GM19324 (cell line): ENCODE data around the gene SCYL1.
"Not testable (repeated sequence)": the region's sequence is repeated elsewhere in the genome, so short reads cannot be mapped to it uniquely, and the experiment has no call there.

Experiments used
- ATAC-seq: cut with Tn5 transposase; IDR thresholded peaks from one replicate; pipeline ENCODE4 v1.9.1; 2021; ENCODE audit warnings: mild to moderate bottlenecking, moderate library complexity; ENCODE audit not compliant: unreplicated experiment, low FRiP score

The SCYL1 gene

DNA sequence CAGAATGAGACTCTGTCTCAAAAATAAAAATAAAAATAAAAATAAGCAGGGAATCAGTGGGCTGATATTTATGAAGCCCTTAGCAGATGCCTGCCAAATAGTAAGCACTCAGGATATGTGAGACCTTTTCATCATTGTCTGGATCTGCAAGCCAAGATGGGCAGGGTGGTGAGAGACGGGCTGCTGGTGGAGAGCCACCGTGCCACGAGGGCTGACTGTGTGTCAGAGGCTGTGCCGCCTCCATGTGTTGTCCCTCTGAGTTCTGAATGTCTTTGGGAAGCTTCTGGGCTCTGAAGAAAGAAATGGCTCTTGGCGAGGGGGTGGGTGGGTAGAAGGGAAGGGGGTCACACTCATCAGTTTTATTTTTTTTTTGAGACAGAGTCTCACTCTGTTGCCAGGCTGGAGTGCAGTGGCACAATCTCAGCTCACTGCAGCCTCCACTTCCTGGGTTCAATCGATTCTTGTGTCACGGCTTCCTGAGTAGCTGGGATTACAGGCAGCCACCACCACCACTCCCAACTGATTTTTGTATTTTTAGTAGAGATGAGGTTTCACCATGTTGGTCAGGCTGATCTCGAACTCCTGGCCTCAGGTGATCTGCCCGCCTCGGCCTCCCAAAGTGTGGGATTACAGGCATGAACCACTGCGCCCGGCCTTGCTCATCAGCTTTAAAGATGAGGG lies 40.1 kb downstream of the SCYL1 start:
- not testable (repeated sequence) for ATAC-seq

DNA sequence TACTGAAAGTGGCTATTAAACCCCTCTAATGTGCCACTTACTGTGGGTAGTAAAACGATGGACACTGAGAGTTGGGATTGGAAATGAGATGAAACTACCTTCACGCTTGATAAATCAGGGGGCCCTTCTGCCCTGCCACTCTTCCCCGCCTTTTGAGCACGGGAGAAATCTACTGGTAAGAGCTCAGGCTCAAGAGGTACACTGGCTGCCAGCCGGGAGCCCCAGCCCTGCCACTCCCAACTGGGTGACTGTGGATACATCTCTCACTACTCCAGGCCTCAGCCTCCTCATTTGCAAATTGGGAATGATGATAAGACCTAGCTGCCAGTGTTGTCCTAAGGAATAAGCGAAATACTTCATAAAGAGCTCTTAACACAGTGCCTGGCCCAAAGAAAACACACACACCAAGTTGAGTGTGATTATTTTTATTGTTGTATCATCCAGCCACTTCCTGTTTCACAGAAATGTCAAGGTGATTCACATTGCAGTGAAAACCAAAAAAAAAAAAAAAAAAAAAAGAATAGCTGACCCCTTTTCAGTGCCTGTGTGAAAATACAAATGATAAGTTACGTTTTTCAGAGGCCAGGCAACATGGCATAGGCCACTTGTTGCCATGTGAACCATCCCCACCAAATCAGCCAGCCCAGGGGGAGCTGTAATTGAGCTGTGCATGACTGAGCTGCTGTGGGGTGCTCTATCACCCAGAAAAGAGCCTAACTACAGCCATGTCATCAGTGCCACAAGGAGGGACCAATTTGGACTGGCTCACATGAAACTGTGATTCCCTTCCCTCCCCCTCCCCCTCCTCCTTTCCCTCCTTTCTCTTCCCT lies 41.0 kb downstream of the SCYL1 start:
- no peak for ATAC-seq

DNA sequence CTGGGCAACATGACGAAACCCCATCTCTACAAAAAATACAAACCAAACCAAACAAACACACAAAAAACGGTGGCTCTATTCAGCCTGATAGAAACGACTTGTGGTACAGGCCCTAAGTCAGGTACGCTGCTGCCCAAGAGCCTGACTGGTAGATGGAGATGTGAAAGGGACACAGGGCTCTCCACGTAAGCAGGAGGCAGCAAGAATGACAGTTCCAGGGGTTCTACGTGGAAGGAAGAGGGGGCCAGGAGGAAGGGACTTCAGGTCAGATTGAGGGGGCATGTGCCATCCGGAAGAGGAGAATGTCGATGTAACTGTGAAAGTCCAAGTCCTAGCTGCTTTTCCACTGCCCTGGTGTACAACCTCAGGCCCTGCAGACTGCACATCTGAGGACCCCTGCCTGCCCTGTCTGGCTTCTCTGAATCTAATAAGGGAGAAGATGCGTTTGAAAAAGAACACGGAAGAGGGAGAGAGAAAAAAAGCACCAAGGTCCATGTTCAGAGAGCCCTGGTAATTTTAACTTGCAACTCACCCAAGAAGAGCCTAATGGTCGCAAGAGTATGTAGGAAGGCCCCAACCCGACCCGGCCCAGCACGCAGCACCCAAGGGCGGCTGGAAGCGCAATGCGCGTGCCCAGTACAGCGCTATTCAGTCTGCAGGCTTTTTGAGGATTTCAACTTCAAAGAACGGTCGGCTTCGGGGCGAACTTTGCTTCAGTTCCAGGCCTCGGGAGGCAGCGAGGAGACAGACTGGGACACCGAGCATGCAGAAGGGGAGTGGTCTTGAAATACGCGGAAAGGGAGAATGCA lies 44.5 kb downstream of the SCYL1 start:
- peak; percentile 5 for ATAC-seq

DNA sequence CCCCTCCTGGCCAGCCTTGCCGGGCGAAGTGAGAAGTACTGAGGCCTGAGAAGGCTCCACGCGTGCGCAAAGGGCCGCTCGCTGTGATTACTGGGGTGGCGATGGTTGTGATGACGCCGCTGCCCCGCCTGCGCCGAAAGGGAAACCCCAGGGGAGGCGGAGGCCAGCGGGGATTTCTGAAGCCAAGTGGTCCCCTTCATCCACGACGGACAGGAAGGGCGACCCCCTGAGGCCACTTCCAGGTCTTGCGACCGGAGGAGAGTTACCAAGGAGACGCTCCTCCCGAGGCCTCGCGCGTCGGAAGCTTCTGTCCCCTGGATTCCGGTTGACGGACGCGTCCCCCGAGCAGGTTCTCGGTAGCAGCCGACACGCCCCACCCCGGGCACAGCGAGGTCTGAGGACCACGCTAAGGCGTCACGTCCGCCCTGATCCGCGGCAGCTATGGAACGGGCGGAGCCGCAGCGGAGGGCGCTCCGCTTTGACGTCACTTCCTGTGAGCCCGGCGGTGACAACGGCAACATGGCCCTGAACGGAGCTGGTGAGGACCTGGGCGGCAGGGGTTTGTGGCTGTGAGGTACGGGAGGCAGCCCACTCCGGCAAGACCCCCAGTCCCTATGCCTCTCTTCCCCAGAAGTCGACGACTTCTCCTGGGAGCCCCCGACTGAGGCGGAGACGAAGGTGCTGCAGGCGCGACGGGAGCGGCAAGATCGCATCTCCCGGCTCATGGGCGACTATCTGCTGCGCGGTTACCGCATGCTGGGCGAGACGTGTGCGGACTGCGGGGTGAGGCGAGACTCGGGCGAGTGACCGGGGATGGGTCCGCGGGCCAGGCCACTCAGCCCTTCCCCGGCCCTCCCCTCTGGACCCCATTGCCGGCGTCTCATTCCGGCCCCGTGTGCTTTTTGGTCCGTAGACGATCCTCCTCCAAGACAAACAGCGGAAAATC lies 45.4 kb downstream of the SCYL1 start, which contains the start of gene ZNRD2:
ZNRD2 (plus strand) TSS at position 505 of the 946 bp plus-strand sequence; CDS start at position 520, 15 bp downstream.
- peak; percentile 63 for ATAC-seq

DNA sequence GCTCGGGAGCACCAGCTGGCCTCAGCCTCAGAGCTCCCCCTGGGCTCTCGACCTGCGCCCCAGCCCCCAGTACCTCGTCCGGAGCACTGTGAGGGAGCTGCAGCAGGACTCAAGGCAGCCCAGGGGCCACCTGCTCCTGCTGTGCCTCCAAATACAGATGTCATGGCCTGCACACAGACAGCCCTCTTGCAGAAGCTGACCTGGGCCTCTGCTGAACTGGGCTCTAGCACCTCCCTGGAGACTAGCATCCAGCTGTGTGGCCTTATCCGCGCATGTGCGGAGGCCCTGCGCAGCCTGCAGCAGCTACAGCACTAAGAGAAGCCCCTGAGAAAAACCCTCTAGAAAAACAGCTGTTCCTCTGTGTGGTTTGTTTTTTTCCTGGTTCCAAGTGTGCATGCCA lies 46.5 kb downstream of the SCYL1 start:
- no peak for ATAC-seq

DNA sequence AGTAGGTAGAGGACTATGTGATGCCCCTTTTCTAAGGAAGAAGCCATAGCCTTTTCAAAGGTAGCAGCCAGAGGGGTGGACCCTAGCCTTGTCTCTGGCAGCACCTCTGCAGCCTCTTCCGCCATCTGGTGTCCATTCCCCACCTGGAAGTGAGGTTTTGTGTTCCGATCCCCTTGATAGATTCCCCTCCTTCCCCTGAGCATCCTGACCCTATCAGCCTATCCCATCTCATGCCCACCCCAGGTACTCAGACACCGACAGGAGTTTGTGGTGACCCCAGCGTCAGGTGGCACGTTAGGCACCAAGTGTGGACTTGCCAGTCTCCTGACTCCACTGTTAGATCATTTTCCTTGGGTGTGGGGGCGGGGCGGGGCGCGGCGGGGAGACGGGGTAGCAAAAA lies 47.1 kb downstream of the SCYL1 start:
- no peak for ATAC-seq

DNA sequence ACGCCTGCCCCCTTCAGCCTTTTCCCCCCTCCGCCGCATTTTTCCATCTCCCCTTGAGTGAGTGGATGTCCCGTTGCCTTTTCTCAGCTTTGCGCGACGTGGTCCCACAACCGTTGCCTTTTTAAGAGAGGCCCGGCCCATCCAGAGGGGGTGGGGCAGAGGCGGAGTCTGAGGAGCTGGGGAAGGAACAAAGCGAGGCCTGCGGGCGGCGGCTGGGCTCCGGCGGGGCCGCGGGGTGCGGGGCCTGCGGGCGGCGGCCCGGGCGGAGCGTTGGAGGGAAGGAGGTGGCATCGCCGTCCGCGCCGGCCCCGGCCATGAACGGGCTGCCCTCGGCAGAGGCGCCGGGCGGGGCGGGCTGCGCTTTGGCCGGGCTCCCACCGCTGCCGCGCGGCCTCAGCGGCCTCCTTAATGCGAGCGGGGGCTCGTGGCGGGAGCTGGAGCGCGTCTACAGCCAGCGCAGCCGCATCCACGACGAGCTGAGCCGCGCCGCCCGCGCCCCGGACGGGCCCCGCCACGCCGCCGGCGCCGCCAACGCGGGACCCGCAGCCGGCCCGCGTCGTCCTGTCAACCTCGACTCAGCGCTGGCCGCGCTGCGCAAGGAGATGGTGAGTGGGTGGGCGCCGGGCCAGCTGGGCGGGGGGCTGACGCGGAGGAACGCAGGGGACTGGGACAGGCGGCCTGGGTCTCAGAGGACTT lies 47.6 kb downstream of the SCYL1 start, which contains the start of gene FAM89B:
FAM89B (plus strand) TSS at position 183 of the 696 bp plus-strand sequence; CDS start at position 315, 132 bp downstream.
- ATAC-seq = no peak

DNA sequence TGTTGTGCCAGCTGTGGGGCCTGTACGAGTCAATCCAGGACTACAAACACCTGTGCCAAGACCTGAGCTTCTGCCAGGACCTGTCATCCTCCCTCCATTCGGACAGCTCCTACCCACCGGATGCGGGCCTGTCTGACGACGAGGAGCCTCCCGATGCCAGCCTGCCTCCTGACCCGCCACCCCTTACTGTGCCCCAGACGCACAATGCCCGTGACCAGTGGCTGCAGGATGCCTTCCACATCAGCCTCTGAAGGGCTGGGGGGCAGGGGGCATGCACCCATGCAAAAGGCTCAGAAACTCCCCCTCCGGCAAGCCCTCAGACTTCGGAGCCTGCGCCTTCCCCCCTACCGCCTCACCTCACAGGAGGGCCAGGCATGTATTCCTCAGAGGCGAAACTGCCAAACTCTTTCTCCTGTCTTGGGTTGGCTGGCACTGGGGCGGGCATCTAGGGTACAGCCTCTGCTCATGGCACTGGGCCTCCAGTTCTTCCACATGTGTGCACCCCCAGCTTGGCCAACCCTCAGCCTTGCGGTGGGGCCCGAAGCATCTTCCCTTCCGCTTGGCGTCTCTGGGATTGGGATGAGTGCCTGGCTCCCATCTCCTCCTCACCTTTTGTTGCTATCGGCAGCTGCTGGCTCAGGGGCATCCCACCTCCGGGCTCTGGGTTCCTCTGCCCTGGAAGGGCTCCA lies 48.7 kb downstream of the SCYL1 start:
- ATAC-seq = no peak

DNA sequence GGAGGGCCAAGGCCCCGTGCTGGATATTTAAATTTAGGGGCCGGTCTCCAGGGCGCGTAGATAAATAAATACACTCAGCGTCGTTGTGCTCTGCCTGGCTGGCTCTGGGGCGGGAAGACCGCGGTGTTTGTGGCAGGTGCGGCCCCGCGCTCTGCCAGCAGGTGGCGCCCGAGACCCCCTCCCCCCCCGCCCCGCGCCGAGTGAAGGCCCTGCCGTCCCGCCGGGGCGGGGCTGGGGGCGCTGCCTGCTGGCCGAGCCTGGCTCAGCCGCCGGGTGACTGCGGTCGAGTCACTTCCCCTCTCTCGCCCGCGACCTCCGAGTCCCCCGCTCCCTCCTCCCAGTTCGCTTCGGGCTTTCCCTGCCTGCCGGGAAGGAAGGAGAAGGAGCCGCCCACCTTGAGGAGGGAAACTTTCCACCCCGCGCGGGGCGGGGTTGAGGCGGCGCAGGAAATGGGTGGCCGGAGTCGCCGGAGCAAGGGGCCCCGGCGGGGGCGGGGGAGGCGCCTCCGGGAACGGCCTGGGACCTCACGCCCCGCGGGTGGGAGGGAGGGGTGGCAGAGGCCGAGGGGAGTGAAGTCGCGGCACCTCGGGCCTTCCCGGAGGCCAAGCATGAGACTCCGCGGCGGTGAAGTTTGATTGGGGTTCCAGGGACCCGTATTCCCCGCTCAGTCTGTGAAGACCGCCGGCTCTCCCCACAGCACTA lies 49.4 kb downstream of the SCYL1 start:
- peak; percentile 36 for ATAC-seq

DNA sequence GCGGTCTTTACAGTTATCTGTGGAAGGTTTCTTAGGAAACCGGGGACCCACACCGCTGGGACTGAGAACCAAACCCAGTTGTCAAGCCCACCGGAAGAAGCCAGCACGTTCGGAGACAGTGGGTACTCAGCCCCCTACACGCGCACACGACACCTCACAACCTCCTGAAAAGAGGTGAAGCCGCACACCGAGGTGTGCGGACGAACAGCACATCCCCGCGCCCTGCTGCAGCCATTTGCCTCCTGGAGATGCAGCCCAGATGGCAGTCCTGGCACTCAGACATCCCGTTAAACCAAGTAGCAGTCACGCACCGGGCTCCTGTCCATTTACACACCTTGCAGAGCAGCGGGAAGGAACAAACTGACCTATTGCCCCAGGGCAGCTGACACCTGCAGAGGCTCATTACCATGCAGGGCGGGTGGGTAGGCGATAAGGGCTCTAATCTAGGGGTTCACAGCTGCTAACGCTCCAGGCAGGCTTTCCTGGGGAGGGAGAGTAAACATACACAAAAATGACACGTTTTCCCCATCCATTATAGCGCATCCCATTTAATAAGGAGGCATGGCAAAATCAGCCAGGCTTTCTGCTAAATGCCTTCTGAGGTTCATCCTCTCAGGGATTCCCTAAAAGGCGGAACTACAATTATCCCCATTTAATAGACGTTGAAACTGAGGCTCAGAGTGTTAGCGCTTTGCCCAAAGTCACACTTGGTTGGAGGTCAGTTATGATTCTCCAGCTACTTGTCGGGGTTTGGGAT lies 50.1 kb downstream of the SCYL1 start:
- no peak for ATAC-seq

DNA sequence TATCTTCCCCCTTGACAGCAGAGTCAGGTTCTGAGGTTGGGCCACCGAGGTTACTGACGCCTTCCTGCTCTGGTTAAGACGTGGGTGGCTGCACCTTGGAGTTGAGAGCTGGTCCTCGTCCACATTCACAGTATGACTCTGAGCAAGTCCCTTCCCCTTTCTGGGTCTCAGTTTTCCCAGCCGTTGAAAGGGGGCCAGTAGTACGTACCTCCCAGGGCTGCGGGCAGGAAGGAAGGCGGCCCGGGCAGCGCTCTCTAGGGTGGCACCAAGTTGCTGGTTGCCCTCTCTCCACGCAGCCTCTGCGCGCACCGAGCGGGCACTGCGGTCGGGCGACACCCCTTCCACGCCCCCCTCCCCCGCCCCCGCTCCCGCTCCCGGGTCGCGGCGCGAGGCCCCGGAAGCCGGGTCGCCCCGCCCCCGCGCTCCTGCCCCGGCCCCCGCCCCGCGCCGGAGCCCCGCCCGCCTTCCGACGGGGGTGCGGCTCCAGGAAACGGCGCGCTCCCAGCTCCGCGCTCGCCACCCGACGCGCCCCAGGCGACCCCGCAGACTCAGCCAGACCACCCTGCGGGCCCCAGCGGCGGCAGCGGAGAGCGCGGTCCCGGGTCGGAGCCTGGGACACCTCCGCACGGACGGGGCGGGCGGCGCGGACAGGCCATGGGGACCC lies 50.8 kb downstream of the SCYL1 start, which contains the start of gene EHBP1L1:
EHBP1L1 (plus strand) TSS at position 486 of the 664 bp plus-strand sequence. CDS start 250 bp downstream, outside the sequence.
- ATAC-seq = peak; percentile 30

DNA sequence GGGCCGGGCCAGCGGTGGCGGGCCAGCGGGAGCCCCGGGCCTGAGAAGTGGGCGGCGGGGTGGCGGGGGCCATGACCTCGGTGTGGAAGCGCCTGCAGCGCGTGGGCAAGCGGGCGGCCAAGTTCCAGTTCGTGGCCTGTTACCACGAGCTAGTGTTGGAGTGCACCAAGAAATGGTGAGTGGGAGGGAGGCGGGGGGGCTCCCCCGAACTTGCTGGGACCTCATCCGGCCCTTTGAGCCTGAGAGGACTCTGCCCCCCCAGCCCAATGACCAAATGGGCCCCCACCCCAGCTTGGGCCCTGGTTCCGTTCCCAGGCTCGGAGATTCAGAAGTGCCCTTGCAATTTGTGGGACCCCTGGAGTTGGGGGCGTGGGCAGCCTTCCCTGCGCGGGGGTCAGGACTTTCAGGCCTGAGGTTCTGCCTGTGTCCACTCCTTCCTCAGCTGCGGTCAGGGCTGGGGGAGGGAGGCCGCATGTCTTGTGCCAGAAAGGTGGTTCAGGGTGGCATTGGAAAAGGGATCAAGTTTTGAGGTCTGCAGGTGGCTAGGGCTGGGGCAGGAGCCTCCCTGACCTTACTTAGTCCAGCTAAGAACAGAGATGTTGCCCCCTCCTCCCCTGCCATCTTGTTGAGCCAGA lies 51.5 kb downstream of the SCYL1 start:
- ATAC-seq = no peak

DNA sequence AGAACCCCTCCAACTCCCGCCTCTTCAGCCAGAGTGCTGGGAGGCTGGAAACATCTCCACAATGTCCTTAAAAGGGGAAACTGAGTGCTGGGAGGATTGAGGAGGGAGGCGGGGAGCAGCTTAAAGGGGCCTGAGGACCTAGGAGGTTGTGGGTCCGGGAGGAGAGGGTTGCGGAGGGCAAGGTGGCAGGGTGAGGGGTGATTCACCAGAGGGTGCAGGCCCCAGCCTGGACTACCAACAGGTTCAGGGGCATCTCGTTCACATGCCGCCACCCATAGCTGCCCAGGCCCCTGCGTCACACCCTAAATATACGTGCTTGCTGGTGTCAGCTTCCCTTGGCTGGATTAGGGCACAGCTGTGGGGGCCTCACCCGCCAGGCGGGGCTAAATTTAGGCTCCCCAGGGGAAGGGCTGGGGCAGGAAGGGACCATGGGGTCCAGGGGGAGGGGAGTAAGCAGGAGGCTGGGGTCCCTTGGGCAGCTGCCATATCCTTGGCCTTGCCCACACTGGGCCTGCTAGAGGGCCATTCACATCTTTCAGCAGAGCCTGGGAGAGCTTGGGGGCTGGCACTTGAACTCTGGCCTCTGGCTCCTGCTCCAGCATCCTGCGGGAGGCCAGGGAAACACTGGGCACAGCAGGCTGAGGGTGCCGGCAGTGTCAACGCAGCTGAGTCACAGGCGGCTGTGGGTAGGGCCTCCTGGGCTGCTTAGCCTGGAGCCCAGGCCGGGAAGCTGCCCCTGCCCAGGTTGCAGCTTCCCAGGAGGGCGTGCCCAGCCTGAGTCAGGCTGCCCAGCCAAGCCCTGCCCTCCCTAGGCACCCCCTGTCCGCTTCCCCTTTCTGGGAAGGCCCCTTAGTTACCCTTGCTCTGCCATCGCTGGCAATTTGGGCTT lies 52.2 kb downstream of the SCYL1 start:
- ATAC-seq = no peak

DNA sequence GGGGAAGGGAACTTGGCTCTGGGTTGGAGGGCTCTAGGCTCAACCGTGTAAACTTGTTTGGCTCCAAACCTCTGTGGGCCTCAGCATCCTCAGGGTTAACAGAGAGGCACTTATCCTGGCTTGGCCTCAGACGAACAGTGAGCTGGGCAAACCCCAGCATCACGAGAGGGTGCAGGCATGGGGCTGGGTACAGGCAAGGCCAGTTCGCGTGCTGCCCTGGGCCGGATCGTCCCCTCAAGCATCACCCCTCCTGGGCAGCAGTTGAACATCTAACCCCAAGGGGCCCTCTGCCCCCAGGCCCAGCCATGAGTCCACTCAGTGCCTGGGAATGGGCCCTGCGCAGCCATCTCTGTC lies 52.9 kb downstream of the SCYL1 start:
- ATAC-seq = no peak

DNA sequence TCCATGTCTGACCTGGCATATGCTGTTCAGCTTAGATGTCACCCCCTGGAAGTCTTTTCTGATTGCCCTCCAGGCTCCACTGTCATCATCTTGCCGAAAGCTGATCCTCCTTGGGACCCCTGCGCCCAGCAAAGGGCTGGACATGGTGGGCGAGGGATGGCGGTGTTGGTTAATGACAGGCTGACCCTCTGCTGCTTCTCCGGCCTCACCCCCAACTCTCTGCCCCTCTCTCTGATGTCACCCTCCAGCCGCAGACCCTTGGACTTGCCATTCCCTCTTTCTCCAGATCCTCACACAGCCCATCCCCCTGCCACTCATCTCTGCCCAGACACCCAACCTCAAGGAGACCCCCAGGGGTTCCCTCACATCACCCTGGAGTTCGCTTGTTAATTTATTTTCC lies 53.3 kb downstream of the SCYL1 start:
- ATAC-seq = no peak
